ENCODE measurements around the gene ARHGAP10.

The ARHGAP10 gene

DNA sequence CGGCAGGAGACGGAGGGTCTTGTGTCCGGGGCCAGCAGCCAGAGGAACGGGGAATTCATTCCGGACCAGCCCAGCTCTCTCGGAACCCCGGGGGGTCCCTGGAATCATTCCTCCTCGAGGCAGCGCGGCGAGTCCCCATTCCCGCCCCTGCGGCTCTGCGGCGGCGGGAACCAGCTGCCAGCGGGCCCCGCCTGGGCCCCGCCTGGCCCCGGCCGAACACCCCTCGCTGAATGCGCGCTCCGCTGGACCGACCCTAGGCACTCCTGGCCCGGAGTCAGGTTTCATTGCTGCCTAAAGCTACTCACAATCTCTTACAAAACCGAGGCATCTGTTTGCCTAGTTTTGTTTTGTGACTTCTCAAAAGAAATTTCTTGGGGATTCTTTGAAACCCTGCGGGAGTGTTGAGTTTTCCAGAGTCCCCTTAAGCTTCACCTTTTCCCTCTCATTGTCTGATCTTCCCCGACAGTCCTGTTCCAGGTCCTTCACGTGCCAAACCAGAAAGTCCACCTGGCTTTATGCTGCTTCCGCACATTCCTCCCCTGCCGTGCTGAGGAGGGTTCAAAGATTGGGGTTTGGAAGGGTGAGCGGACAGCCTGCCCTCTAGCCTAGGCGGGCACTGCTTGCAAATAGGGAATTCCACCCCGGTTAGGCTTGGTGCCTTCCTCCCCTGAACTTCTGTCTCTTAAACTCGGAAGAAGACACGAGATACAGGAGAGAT lies 789 bp downstream of the ARHGAP10 start:
- DNase-seq (ENCODE audit: low read depth): no peak
- TF ChIP-seq, protein P1, sequence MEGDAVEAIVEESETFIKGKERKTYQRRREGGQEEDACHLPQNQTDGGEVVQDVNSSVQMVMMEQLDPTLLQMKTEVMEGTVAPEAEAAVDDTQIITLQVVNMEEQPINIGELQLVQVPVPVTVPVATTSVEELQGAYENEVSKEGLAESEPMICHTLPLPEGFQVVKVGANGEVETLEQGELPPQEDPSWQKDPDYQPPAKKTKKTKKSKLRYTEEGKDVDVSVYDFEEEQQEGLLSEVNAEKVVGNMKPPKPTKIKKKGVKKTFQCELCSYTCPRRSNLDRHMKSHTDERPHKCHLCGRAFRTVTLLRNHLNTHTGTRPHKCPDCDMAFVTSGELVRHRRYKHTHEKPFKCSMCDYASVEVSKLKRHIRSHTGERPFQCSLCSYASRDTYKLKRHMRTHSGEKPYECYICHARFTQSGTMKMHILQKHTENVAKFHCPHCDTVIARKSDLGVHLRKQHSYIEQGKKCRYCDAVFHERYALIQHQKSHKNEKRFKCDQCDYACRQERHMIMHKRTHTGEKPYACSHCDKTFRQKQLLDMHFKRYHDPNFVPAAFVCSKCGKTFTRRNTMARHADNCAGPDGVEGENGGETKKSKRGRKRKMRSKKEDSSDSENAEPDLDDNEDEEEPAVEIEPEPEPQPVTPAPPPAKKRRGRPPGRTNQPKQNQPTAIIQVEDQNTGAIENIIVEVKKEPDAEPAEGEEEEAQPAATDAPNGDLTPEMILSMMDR (IDR thresholded peaks at IDR 0.05; ENCODE audit: low read depth, low read length, missing control alignments): no peak
- peak overlapping the region; percentile 86 for H3K4me3 ChIP-seq (ENCODE audit: low read depth, low read length)

DNA sequence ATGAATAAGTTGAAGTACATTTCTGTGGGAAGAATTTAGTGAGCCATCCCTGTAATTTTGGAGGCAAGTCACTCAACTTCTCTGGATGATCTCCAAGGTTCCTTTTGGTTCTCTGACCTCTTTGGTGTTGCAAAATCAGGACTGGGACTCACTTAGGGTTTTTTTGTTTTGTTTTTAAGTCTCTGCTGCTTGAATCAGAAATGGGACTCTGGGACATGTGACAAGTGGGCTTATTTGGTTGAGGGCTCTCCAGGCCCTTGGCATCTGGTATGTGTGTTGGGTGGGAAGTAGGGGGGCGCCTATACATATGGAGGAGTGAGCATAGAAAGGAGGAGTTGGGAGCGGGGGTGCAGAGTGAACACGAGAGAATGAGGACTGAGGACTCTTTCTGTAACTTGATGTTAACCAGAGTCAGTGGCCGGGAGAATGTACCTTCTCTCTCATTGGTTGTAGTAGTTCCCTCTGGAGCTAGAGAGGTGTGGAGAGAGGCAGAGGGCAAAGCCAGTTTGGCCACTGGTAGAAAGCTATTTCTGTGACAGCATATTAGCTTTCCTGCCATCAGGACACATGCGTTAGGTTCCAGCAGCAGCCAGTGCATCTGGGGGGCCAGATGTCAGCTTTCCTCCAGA lies 1.9 kb downstream of the ARHGAP10 start:
- no peak for DNase-seq (ENCODE audit: low read depth)
- TF ChIP-seq, protein P1 (IDR thresholded peaks at IDR 0.05; ENCODE audit: low read depth, low read length, missing control alignments): peak; percentile 5
- H3K4me3 ChIP-seq (ENCODE audit: low read depth, low read length): peak overlapping the region; percentile 86

DNA sequence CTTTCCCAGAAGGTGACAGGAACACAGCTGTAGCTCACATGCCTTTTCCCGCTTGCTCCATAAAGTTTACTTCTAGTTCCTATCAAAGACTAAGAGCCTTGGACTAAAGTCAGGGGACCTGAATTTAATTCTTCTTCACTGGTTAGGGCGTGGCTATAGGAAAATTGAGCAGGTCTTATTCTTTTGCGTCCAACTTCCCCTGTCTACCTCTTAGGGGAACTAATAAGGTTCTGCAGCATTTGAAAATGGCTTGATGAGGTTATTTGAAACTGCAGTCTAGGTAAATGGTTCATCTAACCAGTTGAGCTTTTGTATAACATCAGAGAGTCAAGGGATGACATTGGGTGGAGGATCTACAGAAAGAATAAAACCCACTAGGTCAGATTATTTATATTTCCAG lies 2.6 kb downstream of the ARHGAP10 start:
- H3K4me3 ChIP-seq (ENCODE audit: low read depth, low read length): peak overlapping the region; percentile 86; the same call in 1 of the 2 replicates
- TF ChIP-seq, protein P1 (IDR thresholded peaks at IDR 0.05; ENCODE audit: low read depth, low read length, missing control alignments): no peak
- DNase-seq (ENCODE audit: low read depth): no peak

DNA sequence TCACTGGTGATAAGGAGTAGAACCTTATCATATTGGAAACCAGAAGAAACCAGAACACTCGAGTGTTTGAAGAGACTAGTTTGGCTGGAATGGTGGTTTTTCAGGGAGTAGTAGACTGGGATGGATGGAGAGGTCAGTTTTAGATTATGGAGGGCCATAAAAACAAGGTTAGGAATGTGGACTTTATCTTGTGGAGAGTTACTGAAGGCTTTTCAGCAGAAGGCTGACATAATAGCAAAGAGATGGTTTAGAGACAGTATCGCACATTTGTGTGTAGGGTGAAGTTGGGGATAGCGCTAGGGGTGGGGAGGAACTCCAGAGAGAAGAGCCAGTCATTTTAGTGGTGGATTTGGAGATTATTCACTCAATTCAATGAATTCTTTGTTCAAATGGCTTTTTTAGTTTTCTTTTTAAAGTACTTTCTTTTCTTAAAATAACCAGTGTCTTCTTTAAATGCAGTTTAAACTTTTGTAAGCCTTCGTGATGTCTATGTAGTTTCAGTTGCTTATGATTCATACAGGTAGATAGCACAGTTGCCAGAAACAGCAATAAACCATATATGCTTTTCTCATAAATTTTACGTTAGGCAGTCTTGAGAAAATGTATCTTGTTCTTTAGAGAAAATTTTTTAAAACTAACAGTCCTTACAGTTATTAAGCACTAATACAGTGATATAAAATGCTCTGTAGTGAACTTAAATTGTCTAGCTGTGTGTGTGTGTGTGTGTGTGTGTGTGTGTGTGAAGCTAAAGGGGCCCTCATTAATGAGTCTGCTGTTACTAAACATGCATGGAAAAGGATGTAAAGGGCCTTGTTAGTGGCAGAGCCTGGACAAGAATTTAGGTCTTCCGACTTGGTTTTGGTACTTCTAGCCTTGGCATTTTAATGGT lies 3.8 kb downstream of the ARHGAP10 start:
- H3K4me3 ChIP-seq (ENCODE audit: low read depth, low read length): peak overlapping the region; percentile 38
- DNase-seq (ENCODE audit: low read depth): no peak
- TF ChIP-seq, protein P1 (IDR thresholded peaks at IDR 0.05; ENCODE audit: low read depth, low read length, missing control alignments): no peak

DNA sequence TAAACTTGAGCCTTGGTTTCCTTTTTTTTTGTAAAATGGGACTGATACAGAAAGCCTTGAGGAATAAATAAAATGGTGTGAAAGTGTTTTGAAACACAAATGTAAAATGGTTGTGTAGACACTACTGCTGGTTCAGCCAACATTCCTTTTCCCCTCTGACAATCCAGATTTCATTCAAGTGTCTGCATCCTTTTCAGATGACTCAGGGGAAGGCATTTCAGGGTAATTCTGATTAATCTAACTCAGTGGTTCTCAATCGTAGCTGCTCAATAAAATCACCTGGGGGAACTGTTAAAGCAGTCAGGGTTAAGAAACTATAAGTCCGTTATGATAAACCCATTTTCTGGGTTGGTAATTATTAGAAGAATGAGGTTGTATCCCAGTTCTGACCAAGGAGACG lies 4.6 kb downstream of the ARHGAP10 start:
- no peak overlapping the region for H3K4me3 ChIP-seq (ENCODE audit: low read depth, low read length)
- TF ChIP-seq, protein P1 (IDR thresholded peaks at IDR 0.05; ENCODE audit: low read depth, low read length, missing control alignments): no peak
- DNase-seq (ENCODE audit: low read depth): no peak

DNA sequence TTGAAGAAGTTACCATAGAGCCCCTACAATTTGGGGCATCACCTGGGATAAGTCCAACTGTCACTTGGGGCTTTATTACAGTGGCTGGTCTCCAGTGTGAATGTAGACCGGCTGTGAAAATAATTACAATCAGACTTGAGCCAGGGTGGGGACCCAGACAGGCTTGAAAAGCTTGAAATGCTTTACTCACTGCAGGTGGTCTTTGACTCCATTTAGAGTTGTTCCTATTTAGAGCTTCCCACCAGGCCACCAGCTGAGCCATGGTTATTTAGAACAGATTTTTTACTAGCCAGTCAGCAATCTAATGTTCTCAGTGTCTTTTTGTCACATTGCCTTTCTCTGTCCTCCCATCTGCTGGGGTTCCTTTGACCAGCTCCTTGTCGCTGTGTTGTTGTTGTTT lies 5.7 kb downstream of the ARHGAP10 start:
- H3K4me3 ChIP-seq (ENCODE audit: low read depth, low read length): no peak overlapping the region
- TF ChIP-seq, protein P1 (IDR thresholded peaks at IDR 0.05; ENCODE audit: low read depth, low read length, missing control alignments): no peak
- no peak for DNase-seq (ENCODE audit: low read depth)
